Measurements from ENCODE around the gene M6PR. TPM values are rescaled to one million over a fixed set of nuclear protein-coding genes. Genes with fewer than 3 reads are reported as not detected.

The M6PR gene
- total and polyA plus RNA-seq, 10 of the 15 experiments (the other 5 are each of a cell fraction or from before 2014, with no cell fraction given): 65.4 to 209 (median 139) TPM

- intact Hi-C loops (cut with micrococcal nuclease; ENCODE audit: unreplicated experiment) (loop anchor here (1.0 to 5.0 kb wide), 3 partner anchors 46 to 269 kb away; no protein-coding TSS in a partner anchor), in situ Hi-C loops (cut with MboI) (loop anchor here (5.0 kb wide), 1 partner anchor 91 kb away; no protein-coding TSS in a partner anchor)
- H3K9ac ChIP-seq (ENCODE audit: control insufficient read depth, insufficient read depth, low read length): peak overlapping the region; percentile 74
- ATAC-seq: no peak
- H4K20me1 ChIP-seq (ENCODE audit: control insufficient read depth, insufficient read depth): no peaks in the 10 kb centered on the region
- ChIA-PET POLR2A (interaction anchor here (0.6 to 2.4 kb wide), 3 partner anchors 82 to 1019 kb away, joined by 3 to 8 read pairs (median 4); no protein-coding TSS in a partner anchor), CTCF (interaction anchor here (0.6 to 3.9 kb wide), 11 partner anchors 8 to 814 kb away, joined by 3 to 30 read pairs (median 4); no protein-coding TSS in a partner anchor), RAD21 (ENCODE audit: unreplicated experiment) (interaction anchor here (0.8 to 3.0 kb wide), 4 partner anchors 80 to 322 kb away, joined by 3 to 23 read pairs (median 8); no protein-coding TSS in a partner anchor), SMC1A (ENCODE audit: uncharacterized antibody, unreplicated experiment) (interaction anchor here (0.6 to 3.8 kb wide), 6 partner anchors 37 to 406 kb away, joined by 3 to 36 read pairs (median 3); partner anchors contain the start of gene PHC1)
- no peaks in the 10 kb centered on the region for H3K27me3 ChIP-seq (replicated peaks in 1 of 2; ENCODE audit: control insufficient read depth in 2 of 2, insufficient read depth in 2 of 2, low read length in 1 of 2)
- no peak for DNase-seq (ENCODE audit: low read depth, low spot score)
- FAIRE-seq: no peak
- BruUV-seq (replicated peaks): no TSS peak
- peaks cover 10% of the 10 kb centered on the region; the same call in 1 of the 2 replicates for H3K4me1 ChIP-seq (ENCODE audit: control insufficient read depth, insufficient read depth, low read length)
- TF ChIP-seq SRF (IDR thresholded peaks at IDR 0.05; ENCODE audit: low read depth in 2 of 2, low read length in 2 of 2) (no peak), SPI1 (IDR thresholded peaks at IDR 0.05; ENCODE audit: borderline replicate concordance, insufficient read depth, low read depth, low read length) (no peak), SMAD1 (IDR thresholded peaks at IDR 0.05; ENCODE audit: low read depth, partially characterized antibody) (no peak), HDAC6 (IDR thresholded peaks at IDR 0.05; ENCODE audit: unreplicated experiment) (no peak), LARP7 (IDR thresholded peaks at IDR 0.05) (no peak), BRCA1 (IDR thresholded peaks at IDR 0.05; ENCODE audit: low read depth, low read length) (no peak), TCF3 (IDR thresholded peaks at IDR 0.05; ENCODE audit: borderline replicate concordance, insufficient read depth, low read depth, low read length) (no peak), CHD1 (IDR thresholded peaks at IDR 0.05; ENCODE audit: low read depth, low read length) (no peak), RAD21 (IDR thresholded peaks at IDR 0.05; ENCODE audit: insufficient read depth, low read depth, low read length) (no peak), CREB1 (IDR thresholded peaks at IDR 0.05; ENCODE audit: low read depth) (no peak), NFXL1 (IDR thresholded peaks at IDR 0.05; ENCODE audit: borderline replicate concordance) (no peak), POLR2AphosphoS2 (IDR thresholded peaks at IDR 0.05; ENCODE audit: low read depth, low read length) (no peak), CEBPB (IDR thresholded peaks at IDR 0.05; ENCODE audit: borderline replicate concordance in 1 of 2, low read depth in 2 of 2, low read length in 2 of 2) (no peak)
- TF ChIP-seq, protein P1, sequence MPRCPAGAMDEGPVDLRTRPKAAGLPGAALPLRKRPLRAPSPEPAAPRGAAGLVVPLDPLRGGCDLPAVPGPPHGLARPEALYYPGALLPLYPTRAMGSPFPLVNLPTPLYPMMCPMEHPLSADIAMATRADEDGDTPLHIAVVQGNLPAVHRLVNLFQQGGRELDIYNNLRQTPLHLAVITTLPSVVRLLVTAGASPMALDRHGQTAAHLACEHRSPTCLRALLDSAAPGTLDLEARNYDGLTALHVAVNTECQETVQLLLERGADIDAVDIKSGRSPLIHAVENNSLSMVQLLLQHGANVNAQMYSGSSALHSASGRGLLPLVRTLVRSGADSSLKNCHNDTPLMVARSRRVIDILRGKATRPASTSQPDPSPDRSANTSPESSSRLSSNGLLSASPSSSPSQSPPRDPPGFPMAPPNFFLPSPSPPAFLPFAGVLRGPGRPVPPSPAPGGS (IDR thresholded peaks at IDR 0.05; ENCODE audit: borderline replicate concordance, insufficient read depth, low read depth, low read length, poor library complexity, severe bottlenecking): no peak
- no peaks in the 10 kb centered on the region; the same call in 2 of the 3 replicates for H3K9me3 ChIP-seq (replicated peaks; ENCODE audit: control insufficient read depth, insufficient read depth, low read length)
- WGBS (ENCODE audit: insufficient coverage, insufficient replicate concordance, low lambda C conversion rate, missing lambda C conversion rate): 6% methylated on average over 9 of the region's 9 CpGs
- H3K4me3 ChIP-seq: peak overlapping the region; percentile 86
- H3K36me3 ChIP-seq (ENCODE audit: control insufficient read depth in 2 of 2, insufficient read depth in 2 of 2, low read length in 1 of 2): no peaks in the 10 kb centered on the region
- H3K79me2 ChIP-seq (ENCODE audit: control insufficient read depth, insufficient read depth, low read length): peaks cover 37% of the 10 kb centered on the region
- peak overlapping the region; percentile 91 for H2AFZ ChIP-seq (ENCODE audit: control insufficient read depth, low read depth, low read length)
- peak overlapping the region; percentile 94 for H3K27ac ChIP-seq (ENCODE audit: control insufficient read depth, insufficient read depth)
- peak overlapping the region; percentile 86 for H3K4me2 ChIP-seq (ENCODE audit: control insufficient read depth, insufficient read depth)
Observed at GRCh38 chr12:8950702-8951478, 1.4 kb upstream of the M6PR start.

Measured in GM12878 (cell line).